Thyroid gland (tissue), 4 donors: Measurements from ENCODE around the gene SH3TC1. TPM values are rescaled to one million over a fixed set of nuclear protein-coding genes. Genes with fewer than 3 reads are reported as not detected.

ENCODE experiments used
- DNase-seq, 2 donors: peaks; one replicate each; pipeline ENCODE4 v3.0.0-alpha.2; 2019
- H3K27ac ChIP-seq, 3 donors: fragments of 200-600 bp; sonication (generic); 1 replicate in 2 of 3; 2 replicates in 1 of 3; pipeline ENCODE4 v1.5.1; 2016 to 2019; ENCODE audit warnings: mild to moderate bottlenecking in 1 of 3, moderate library complexity in 1 of 3
- H3K27me3 ChIP-seq: fragments of 200-600 bp; sonication (generic); one replicate; pipeline ENCODE4 v1.5.1; 2019
- H3K36me3 ChIP-seq, 2 donors: fragments of 200-600 bp; sonication (generic); one replicate each; pipeline ENCODE4 v1.5.1; 2016 to 2019
- H3K4me1 ChIP-seq, 2 donors: fragments of 200-600 bp; sonication (generic); one replicate each; pipeline ENCODE4 v1.5.1; 2017 to 2019
- H3K4me3 ChIP-seq, 3 donors: fragments of 200-600 bp; sonication (generic); replicated peaks in 1 of 3; 1 replicate in 2 of 3; 2 replicates in 1 of 3; pipeline ENCODE4 v1.5.1; 2016; ENCODE audit warnings: mild to moderate bottlenecking in 1 of 3
- H3K9me3 ChIP-seq: fragments of 200-600 bp; sonication (generic); one replicate; pipeline ENCODE4 v1.5.1; 2017
- POLR2A ChIP-seq, 2 donors: fragments of 450-650 bp; IDR thresholded peaks; one replicate each; pipeline ENCODE4 v1.6.1; 2017; ENCODE audit warnings: antibody characterized with exemption in 2 of 2, mild to moderate bottlenecking in 2 of 2, moderate library complexity in 1 of 2
- WGBS, 2 donors: methylation state at CpG; one replicate each; pipeline ENCODE4 v1.1.5; 2017; 5-methylcytosine and 5-hydroxymethylcytosine counted together
- intact Hi-C: fragments of 100-400 bp; cut with DNase I; formaldehyde crosslinking; loops from one replicate; pipeline ENCODE4 v1.15.1; 2023
- total RNA-seq, 4 donors: library from RNA; depleted of rRNA; stranded (reverse); fragments of >200 nt; gene quantifications; one replicate each; pipeline ENCODE4 v1.2.3, GENCODE V29; 2016
- TF ChIP-seq, protein P1 (sequence below), 6 experiments: fragments of 200-600 bp in 3 of 6; fragments of 450-650 bp in 3 of 6; sonication (generic) in 3 of 6; IDR thresholded peaks; one replicate each; pipeline ENCODE4 v1.5.1; 2016 to 2019; ENCODE audit warnings: antibody characterized with exemption in 6 of 6, mild to moderate bottlenecking in 2 of 6, inconsistent platforms in 1 of 6, moderate library complexity in 1 of 6

The SH3TC1 gene
- total RNA-seq, 4 donors from 2014 or later = 13.5 to 29.5 (median 16.4) TPM

DNA sequence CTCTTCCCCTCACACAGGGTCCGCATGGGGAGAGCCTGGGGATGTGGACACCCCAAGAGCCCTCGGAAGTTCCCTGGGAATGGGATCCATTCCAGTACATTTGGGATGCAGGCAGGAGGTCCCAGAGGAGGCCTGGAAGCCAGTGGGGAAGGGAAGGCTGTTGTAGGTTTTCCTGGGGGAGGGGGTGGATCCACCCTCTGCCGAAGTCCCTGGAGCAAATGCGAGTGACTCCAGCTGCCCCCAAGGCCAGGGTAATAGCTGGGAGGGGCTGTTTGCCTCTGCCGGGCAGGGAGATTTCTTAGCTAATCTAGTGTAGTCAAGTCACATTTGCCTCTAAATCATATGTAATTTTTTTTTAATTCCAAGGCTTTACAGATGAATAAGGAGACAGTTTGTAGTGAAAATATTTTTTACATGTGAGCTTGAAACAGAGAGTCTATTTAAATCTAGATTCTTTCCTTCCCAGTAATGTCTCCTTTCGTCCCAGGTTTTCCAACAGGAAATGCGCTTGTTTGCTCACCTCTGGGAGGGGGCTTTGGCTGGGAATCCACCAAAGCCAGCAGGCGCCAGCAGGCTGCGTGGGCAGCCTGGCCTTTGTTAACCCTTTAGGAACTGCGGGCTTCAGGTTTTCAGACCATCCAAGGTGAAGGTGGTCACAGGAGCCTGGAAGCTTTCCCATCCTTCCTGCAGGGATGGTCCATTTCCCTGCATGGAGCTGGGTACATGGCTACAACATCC, 26.8 kb downstream of the SH3TC1 start:
- Histone ChIP-seq H3K27ac (no peak overlapping the region), H3K4me1 (peaks cover 9 to 17% of the 10 kb centered on the region in 2 donors), H3K9me3 (no peaks in the 10 kb centered on the region), H3K4me3 (no peak overlapping the region), H3K27me3 (no peaks in the 10 kb centered on the region), H3K36me3 (peaks cover 9 to 11% of the 10 kb centered on the region in 2 donors)
- TF ChIP-seq, protein P1, sequence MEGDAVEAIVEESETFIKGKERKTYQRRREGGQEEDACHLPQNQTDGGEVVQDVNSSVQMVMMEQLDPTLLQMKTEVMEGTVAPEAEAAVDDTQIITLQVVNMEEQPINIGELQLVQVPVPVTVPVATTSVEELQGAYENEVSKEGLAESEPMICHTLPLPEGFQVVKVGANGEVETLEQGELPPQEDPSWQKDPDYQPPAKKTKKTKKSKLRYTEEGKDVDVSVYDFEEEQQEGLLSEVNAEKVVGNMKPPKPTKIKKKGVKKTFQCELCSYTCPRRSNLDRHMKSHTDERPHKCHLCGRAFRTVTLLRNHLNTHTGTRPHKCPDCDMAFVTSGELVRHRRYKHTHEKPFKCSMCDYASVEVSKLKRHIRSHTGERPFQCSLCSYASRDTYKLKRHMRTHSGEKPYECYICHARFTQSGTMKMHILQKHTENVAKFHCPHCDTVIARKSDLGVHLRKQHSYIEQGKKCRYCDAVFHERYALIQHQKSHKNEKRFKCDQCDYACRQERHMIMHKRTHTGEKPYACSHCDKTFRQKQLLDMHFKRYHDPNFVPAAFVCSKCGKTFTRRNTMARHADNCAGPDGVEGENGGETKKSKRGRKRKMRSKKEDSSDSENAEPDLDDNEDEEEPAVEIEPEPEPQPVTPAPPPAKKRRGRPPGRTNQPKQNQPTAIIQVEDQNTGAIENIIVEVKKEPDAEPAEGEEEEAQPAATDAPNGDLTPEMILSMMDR (IDR thresholded peaks at IDR 0.05) = no peak
- TF ChIP-seq POLR2A (IDR thresholded peaks at IDR 0.05) = no peak
- DNase-seq = no peak
- 73 to 77% methylated on average over 8 to 10 of the region's 10 CpGs for WGBS, 2 donors
- intact Hi-C loops = no loop called here

DNA sequence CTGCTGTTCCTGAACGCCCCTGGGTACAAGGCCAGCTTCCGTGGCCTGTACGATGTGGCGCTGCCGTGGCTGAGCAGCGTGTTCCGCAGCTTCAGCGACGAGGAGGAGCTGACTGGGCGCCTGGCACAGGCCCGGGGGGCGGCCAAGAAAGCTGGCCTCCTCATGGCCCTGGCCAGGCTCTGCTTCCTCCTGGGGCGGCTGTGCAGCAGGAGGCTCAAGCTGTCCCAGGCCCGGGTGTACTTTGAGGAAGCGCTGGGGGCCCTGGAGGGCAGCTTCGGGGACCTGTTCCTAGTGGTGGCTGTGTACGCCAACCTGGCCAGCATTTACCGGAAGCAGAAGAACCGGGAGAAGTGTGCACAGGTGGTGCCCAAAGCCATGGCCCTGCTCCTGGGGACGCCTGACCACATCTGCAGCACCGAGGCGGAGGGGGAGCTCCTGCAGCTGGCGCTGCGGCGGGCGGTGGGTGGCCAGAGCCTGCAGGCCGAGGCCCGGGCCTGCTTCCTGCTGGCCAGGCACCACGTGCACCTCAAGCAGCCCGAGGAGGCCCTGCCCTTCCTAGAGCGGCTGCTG, 28.2 kb downstream of the SH3TC1 start:
- peaks cover 9 to 17% of the 10 kb centered on the region in 2 donors for H3K4me1 ChIP-seq
- no peak for DNase-seq
- no peak for TF ChIP-seq POLR2A (IDR thresholded peaks at IDR 0.05)
- TF ChIP-seq, protein P1 (IDR thresholded peaks at IDR 0.05) = no peak
- peaks cover 9 to 11% of the 10 kb centered on the region in 2 donors for H3K36me3 ChIP-seq
- H3K27ac ChIP-seq = peak overlapping the region in 1 of 3 donors; percentile 65
- WGBS, 2 donors = 91% methylated on average over 20 of the region's 31 CpGs; no CpG with 5 or more reads in 1 of the 2 donors
- intact Hi-C loops = no loop called here
- H3K4me3 ChIP-seq = no peak overlapping the region
- H3K27me3 ChIP-seq = no peaks in the 10 kb centered on the region
- H3K9me3 ChIP-seq = no peaks in the 10 kb centered on the region

DNA sequence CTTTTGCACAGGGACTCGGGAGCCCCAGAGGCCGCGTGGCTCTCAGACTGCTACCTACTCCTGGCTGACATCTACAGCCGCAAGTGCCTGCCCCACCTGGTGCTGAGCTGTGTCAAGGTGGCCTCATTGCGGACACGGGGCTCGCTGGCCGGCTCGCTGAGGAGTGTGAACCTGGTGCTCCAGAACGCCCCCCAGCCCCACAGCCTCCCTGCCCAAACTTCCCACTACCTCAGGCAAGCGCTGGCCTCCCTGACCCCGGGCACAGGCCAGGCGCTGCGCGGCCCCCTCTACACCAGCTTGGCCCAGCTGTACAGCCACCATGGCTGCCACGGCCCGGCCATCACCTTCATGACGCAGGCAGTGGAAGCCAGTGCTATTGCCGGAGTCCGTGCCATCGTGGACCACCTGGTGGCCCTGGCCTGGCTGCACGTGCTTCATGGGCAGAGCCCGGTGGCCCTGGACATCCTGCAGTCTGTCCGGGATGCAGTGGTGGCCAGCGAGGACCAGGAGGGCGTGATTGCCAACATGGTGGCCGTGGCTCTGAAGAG, 28.8 kb downstream of the SH3TC1 start:
- Histone ChIP-seq H3K36me3 (peaks cover 9 to 11% of the 10 kb centered on the region in 2 donors), H3K9me3 (no peaks in the 10 kb centered on the region), H3K27me3 (no peaks in the 10 kb centered on the region), H3K27ac (peak overlapping the region; percentile 58 to 65 (median 62)), H3K4me3 (no peak overlapping the region), H3K4me1 (peaks cover 9 to 17% of the 10 kb centered on the region in 2 donors)
- TF ChIP-seq POLR2A (IDR thresholded peaks at IDR 0.05) = no peak
- TF ChIP-seq, protein P1 (IDR thresholded peaks at IDR 0.05) = no peak
- DNase-seq = no peak
- WGBS, 2 donors = 92% methylated on average over 11 to 23 of the region's 27 CpGs
- intact Hi-C loops = no loop called here

DNA sequence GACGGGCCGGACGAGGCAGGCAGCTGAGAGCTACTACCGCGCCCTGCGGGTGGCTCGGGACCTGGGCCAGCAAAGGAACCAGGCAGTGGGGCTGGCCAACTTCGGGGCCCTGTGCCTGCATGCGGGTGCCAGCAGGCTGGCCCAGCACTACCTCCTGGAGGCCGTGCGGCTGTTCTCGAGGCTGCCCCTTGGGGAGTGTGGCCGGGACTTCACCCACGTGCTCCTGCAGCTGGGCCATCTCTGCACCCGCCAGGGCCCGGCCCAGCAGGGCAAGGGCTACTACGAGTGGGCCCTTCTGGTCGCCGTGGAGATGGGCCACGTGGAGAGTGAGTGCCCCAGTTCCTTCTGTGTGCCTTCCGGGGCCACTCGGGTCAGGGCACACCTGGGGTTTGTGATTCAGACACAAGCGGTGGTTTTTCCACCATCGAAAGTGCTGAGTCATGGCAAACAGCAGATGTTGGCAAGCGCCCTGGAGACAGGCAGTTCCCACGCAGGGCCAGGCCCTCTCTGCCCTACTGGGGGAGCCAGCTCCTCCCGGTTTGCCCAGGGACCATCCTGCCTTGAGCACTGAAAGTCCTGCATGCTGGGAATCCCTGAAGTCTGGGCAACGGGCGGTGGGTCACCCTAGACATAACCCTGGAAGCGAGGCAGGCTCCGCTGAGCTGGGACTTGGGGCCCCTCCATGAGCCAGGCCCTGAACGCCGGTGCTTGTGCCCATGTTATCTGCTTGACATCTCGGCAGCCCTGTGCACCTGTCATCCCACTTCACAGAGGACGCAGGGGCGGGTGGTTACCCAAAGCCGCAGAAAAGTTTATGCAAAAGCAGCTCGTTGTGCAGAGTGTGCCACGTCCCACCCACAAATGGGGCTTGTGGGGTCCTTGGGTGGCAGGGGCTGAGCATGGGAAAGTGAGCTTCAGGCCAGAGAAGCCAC, 29.5 kb downstream of the SH3TC1 start:
- DNase-seq = peak; percentile 88 to 92
- H3K36me3 ChIP-seq = peaks cover 9 to 11% of the 10 kb centered on the region in 2 donors
- intact Hi-C loops = no loop called here
- peak overlapping the region; percentile 58 to 65 (median 62) for H3K27ac ChIP-seq
- H3K4me1 ChIP-seq = peaks cover 9 to 17% of the 10 kb centered on the region in 2 donors
- no peaks in the 10 kb centered on the region for H3K27me3 ChIP-seq
- no peaks in the 10 kb centered on the region for H3K9me3 ChIP-seq
- no peak for TF ChIP-seq POLR2A (IDR thresholded peaks at IDR 0.05)
- TF ChIP-seq, protein P1 (IDR thresholded peaks at IDR 0.05) = no peak
- no peak overlapping the region for H3K4me3 ChIP-seq
- WGBS, 2 donors = 64 to 86% methylated on average over 5 to 26 of the region's 39 CpGs
